MCF 10A (cell line): ENCODE results near the gene KLHL40. TPM values are rescaled to one million over a fixed set of nuclear protein-coding genes. Genes with fewer than 3 reads are reported as not detected.

ENCODE experiments used
- BruUV-seq: library from RNA; stranded (reverse); fragments of 400-500 nt; replicated peaks from 2 replicates; lab custom pipeline; 2021; lab: Mats Ljungman, UMichigan
- CTCF ChIA-PET: fragments of 300-600 bp; sonication (Branson Sonifier 250); formaldehyde crosslinking; extraction: SDS; loops from one replicate; lab custom pipeline; 2021; ENCODE audit warnings: antibody characterized with exemption, inconsistent platforms; lab: Yijun Ruan, JAX
- POLR2A ChIA-PET: fragments of 300-600, 350-650 bp; sonication (Branson Sonifier 250); formaldehyde crosslinking; extraction: SDS; loops from one replicate; lab custom pipeline; 2020; ENCODE audit warnings: antibody characterized with exemption, inconsistent platforms; lab: Yijun Ruan, JAX
- DNase-seq: peaks from one replicate; pipeline ENCODE4 v3.0.0-alpha.2; 2018; ENCODE audit not compliant: unreplicated experiment
- H3K27ac Mint-ChIP-seq: one replicate; pipeline ENCODE4 v1.8.0; 2022; ENCODE audit warnings: mild to moderate bottlenecking, low read depth, mixed read lengths; ENCODE audit not compliant: unreplicated experiment
- H3K27me3 Mint-ChIP-seq: one replicate; pipeline ENCODE4 v1.8.0; 2022; ENCODE audit warnings: mixed read lengths; ENCODE audit not compliant: insufficient read depth, unreplicated experiment
- H3K36me3 Mint-ChIP-seq: one replicate; pipeline ENCODE4 v1.8.0; 2022; ENCODE audit warnings: mild to moderate bottlenecking, moderate library complexity, mixed read lengths; ENCODE audit not compliant: insufficient read depth, unreplicated experiment
- H3K4me1 Mint-ChIP-seq: one replicate; pipeline ENCODE4 v1.8.0; 2022; ENCODE audit warnings: mixed read lengths; ENCODE audit not compliant: insufficient read depth, unreplicated experiment
- H3K4me3 Mint-ChIP-seq: one replicate; pipeline ENCODE4 v1.8.0; 2022; ENCODE audit warnings: mild to moderate bottlenecking, moderate library complexity, mixed read lengths; ENCODE audit not compliant: unreplicated experiment
- H3K9me3 Mint-ChIP-seq: one replicate; pipeline ENCODE4 v1.8.0; 2022; ENCODE audit warnings: mixed read lengths; ENCODE audit not compliant: unreplicated experiment
- intact Hi-C: fragments of 100-400 bp; cut with micrococcal nuclease; formaldehyde crosslinking; loops from 2 replicates; pipeline ENCODE4 v1.14.1; 2022
- total RNA-seq: library from RNA; stranded (reverse); gene quantifications from 2 replicates; pipeline ENCODE4 v1.2.3, GENCODE V29; 2022
- TF ChIP-seq, protein P1 (sequence below): fragments of 200-600 bp; IDR thresholded peaks from one replicate; pipeline ENCODE4 v1.8.0; 2022; ENCODE audit warnings: antibody characterized with exemption, mild to moderate bottlenecking; ENCODE audit not compliant: unreplicated experiment

Gene KLHL40
- total RNA-seq, 1 experiment from 2014 or later, result not detected

DNA sequence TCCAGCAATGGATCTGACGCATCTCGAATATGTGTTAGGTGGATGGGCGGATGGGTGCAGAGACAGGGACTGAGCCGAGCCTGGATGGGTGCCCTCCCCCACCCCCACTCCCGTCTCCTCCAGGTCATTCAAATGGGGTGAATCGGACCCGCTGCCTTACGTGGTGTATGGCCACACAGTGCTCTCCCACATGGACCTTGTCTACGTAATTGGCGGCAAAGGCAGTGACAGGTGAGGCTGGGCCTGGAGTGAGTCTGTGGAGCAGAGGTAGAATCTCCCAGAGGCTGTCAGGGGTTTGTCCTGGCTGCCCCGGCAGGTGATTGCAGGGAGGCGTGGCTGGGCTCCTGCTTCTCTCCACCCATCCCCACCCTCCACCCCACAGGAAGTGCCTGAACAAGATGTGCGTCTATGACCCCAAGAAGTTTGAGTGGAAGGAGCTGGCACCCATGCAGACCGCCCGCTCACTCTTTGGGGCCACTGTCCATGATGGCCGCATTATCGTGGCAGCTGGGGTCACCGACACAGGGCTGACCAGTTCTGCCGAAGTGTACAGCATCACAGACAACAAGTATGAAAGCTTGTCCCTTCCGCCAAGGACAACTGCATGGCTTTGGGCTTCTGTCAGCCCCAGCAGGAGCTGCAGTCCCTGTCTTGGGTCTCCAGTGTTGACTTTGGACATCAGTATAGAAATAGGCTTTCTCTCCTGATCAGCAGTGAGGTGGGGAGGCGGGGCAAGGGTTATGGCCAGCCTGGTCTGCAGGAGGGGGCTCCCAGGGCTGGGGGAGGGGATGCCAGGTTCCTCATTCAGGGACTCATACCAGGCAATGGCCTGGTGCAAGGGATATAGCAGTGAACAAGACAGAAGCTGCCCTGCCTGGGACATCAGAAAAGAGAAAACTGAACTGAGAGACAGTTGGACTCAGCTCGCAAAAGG is 3.4 kb downstream of the KLHL40 start:
- intact Hi-C loops, result no loop called here
- Mint-ChIP-seq H3K4me1 (peaks cover 8% of the 10 kb centered on the region), H3K9me3 (no peaks in the 10 kb centered on the region), H3K27me3 (peaks cover 21% of the 10 kb centered on the region), H3K4me3 (no peak overlapping the region), H3K36me3 (no peaks in the 10 kb centered on the region), H3K27ac (no peak overlapping the region)
- CTCF ChIA-PET, result no interaction called here
- POLR2A ChIA-PET, result no interaction called here
- DNase-seq, result no peak
- TF ChIP-seq, protein P1, sequence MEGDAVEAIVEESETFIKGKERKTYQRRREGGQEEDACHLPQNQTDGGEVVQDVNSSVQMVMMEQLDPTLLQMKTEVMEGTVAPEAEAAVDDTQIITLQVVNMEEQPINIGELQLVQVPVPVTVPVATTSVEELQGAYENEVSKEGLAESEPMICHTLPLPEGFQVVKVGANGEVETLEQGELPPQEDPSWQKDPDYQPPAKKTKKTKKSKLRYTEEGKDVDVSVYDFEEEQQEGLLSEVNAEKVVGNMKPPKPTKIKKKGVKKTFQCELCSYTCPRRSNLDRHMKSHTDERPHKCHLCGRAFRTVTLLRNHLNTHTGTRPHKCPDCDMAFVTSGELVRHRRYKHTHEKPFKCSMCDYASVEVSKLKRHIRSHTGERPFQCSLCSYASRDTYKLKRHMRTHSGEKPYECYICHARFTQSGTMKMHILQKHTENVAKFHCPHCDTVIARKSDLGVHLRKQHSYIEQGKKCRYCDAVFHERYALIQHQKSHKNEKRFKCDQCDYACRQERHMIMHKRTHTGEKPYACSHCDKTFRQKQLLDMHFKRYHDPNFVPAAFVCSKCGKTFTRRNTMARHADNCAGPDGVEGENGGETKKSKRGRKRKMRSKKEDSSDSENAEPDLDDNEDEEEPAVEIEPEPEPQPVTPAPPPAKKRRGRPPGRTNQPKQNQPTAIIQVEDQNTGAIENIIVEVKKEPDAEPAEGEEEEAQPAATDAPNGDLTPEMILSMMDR, result no peak
- BruUV-seq, result no TSS peak

- Mint-ChIP-seq H3K27ac (no peak overlapping the region), H3K9me3 (no peaks in the 10 kb centered on the region), H3K27me3 (peaks cover 21% of the 10 kb centered on the region), H3K36me3 (no peaks in the 10 kb centered on the region), H3K4me1 (no peaks in the 10 kb centered on the region), H3K4me3 (no peak overlapping the region)
- intact Hi-C loops, result no loop called here
- CTCF ChIA-PET, result no interaction called here
- POLR2A ChIA-PET, result interaction anchor here (0.7 kb wide), 1 partner anchor 41 kb away, joined by 3 read pairs; no protein-coding TSS in a partner anchor
- BruUV-seq, result no TSS peak
- TF ChIP-seq, protein P1, result no peak
- DNase-seq, result no peak
Observed at GRCh38 chr3:42689421-42690014, 4.2 kb downstream of the KLHL40 start.

- intact Hi-C loops, result no loop called here
- ChIA-PET CTCF (interaction anchor here (0.6 to 1.4 kb wide), 2 partner anchors 48 to 55 kb away, joined by 3 read pairs; no protein-coding TSS in a partner anchor), POLR2A (interaction anchor here (0.7 kb wide), 1 partner anchor 42 kb away, joined by 3 read pairs; no protein-coding TSS in a partner anchor)
- H3K27ac Mint-ChIP-seq, result no peak overlapping the region
- peaks cover 21% of the 10 kb centered on the region for H3K27me3 Mint-ChIP-seq
- H3K36me3 Mint-ChIP-seq, result no peaks in the 10 kb centered on the region
- no peak overlapping the region for H3K4me3 Mint-ChIP-seq
- no peaks in the 10 kb centered on the region for H3K9me3 Mint-ChIP-seq
- H3K4me1 Mint-ChIP-seq, result no peaks in the 10 kb centered on the region
- no TSS peak for BruUV-seq
- TF ChIP-seq, protein P1, result no peak
- DNase-seq, result no peak
Observed at GRCh38 chr3:42690191-42690590, 4.9 kb downstream of the KLHL40 start.
